Stomach (tissue), 9 donors: ENCODE measurements around the gene MAML1. TPM values are rescaled to one million over a fixed set of nuclear protein-coding genes. Genes with fewer than 3 reads are reported as not detected.

Source experiments
- DNase-seq, 2 donors: peaks; one replicate each; pipeline versions ENCODE4 v3.0.0 to v3.0.0-alpha.2; 2013 to 2019
- H3K27ac ChIP-seq, 5 donors: fragments of 200-600 bp in 4 of 5; sonication (generic) in 4 of 5; one replicate each; pipeline ENCODE4 v1.5.1; 2013 to 2019; ENCODE audit warnings: mild to moderate bottlenecking in 1 of 5, moderate library complexity in 1 of 5
- H3K27me3 ChIP-seq, 3 donors: fragments of 200-600 bp; sonication (generic); one replicate each; pipeline ENCODE4 v1.5.1; 2017 to 2019; ENCODE audit warnings: mixed run types in 1 of 3
- H3K36me3 ChIP-seq, 4 donors: fragments of 200-600 bp; sonication (generic); 1 replicate in 3 of 4; 2 replicates in 1 of 4; pipeline ENCODE4 v1.5.1; 2016 to 2019
- H3K4me1 ChIP-seq, 4 donors: fragments of 200-600 bp; sonication (generic); one replicate each; pipeline ENCODE4 v1.5.1; 2016 to 2019
- H3K4me3 ChIP-seq, 4 donors: fragments of 200-600 bp; sonication (generic) in 3 of 4; one replicate each; pipeline ENCODE4 v1.5.1; 2016 to 2019; ENCODE audit warnings: mild to moderate bottlenecking in 1 of 4
- H3K9me3 ChIP-seq, 4 donors: fragments of 200-600 bp; sonication (generic); one replicate each; pipeline ENCODE4 v1.5.1; 2016 to 2019
- EP300 ChIP-seq: sonication (generic); formaldehyde crosslinking; IDR thresholded peaks from one replicate; pipeline ENCODE4 v1.6.1; 2017; ENCODE audit warnings: antibody characterized with exemption
- POLR2A ChIP-seq, 4 donors: fragments of 450-650 bp; IDR thresholded peaks; one replicate each; pipeline ENCODE4 v1.6.1; 2016; ENCODE audit warnings: antibody characterized with exemption in 4 of 4, control low read depth in 2 of 4, mild to moderate bottlenecking in 1 of 4, moderate library complexity in 1 of 4
- POLR2AphosphoS5 ChIP-seq, 3 donors: sonication (generic); formaldehyde crosslinking; IDR thresholded peaks; one replicate each; pipeline ENCODE4 v1.6.1; 2016; ENCODE audit warnings: antibody characterized with exemption in 3 of 3
- WGBS, 5 donors: extraction: QIAGEN DNeasy Blood & Tissue Kit in 3 of 5; methylation state at CpG; one replicate each; pipeline versions ENCODE4 v1.1.5 to v1.1.7; 2013 to 2018; 5-methylcytosine and 5-hydroxymethylcytosine counted together
- intact Hi-C: fragments of 100-400 bp; cut with DNase I; formaldehyde crosslinking; loops from one replicate; pipeline ENCODE4 v1.15.1; 2023; ENCODE audit warnings: low total_unique reads
- polyA plus RNA-seq, 3 donors: library from polyadenylated mRNA; stranded (reverse); fragments of 200-250 nt; gene quantifications; one replicate each; pipeline ENCODE4 v1.2.3, GENCODE V29; 2013
- total RNA-seq, 5 donors: library from RNA; depleted of rRNA; stranded (reverse); fragments of >200 nt; gene quantifications; one replicate each; pipeline versions ENCODE4 v1.1.0 to v1.2.3, GENCODE V29; 2014 to 2016
- TF ChIP-seq, protein P1 (sequence below), 7 experiments: fragments of 450-650 bp in 4 of 7; fragments of 200-600 bp in 3 of 7; sonication (generic) in 3 of 7; IDR thresholded peaks; one replicate each; pipeline ENCODE4 v1.5.1; 2016 to 2019; ENCODE audit warnings: antibody characterized with exemption in 7 of 7, control low read depth in 2 of 7, mild to moderate bottlenecking in 1 of 7
- donor health status: healthy with polysubstance abuse.
- donor health status: Bipolar disorder and iron deficiency.
- donor health status: healthy.

Gene MAML1
- total and polyA plus RNA-seq, 8 donors: 5.8 to 26.8 (median 12.2) TPM

DNA sequence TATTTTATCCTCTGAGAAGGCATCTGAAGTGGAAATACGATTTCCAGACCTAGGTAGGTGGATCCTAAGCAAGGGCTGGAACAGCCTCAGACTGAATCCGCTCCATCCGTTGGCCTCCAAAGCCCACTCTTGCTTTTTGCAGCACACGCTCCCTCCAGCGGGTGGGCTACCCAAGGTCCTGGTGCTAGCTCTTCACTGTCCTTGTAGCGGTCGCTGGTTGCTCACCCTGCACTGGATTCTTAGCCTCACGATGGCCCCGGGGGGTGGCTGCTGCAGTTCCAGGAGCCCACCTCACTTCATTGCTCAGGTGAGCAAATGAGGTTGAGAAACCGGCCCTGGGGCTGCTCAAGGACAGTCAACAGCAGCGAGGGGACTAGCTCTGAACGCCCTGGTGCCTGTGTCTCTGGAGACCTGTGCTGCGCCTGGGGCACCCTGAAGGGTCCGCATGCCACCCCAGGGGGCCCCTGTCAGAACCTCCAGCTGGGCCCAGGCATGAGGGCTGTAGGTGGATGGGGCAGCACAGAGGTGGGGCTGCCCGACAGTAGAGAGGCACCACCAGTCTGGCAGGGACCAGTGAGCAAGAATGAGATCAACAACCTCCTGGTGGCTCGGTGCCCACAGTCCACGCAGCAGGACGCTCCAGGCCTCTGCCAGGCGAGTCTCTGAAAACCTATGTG, 69.7 kb downstream of the MAML1 start:
- Histone ChIP-seq H3K4me3 (no peak overlapping the region), H3K9me3 (no peaks in the 10 kb centered on the region), H3K36me3 (peaks cover 42 to 52% (median 46%) of the 10 kb centered on the region in 4 donors), H3K27ac (peak overlapping the region in 2 of 5 donors; percentile 6 to 94), H3K27me3 (no peaks in the 10 kb centered on the region), H3K4me1 (peaks cover 46 to 56% (median 49%) of the 10 kb centered on the region in 4 donors)
- intact Hi-C loops: no loop called here
- DNase-seq: peak in 1 of 2 donors; percentile 19
- TF ChIP-seq EP300 (no peak), POLR2A (IDR thresholded peaks at IDR 0.05) (no peak)
- TF ChIP-seq, protein P1, sequence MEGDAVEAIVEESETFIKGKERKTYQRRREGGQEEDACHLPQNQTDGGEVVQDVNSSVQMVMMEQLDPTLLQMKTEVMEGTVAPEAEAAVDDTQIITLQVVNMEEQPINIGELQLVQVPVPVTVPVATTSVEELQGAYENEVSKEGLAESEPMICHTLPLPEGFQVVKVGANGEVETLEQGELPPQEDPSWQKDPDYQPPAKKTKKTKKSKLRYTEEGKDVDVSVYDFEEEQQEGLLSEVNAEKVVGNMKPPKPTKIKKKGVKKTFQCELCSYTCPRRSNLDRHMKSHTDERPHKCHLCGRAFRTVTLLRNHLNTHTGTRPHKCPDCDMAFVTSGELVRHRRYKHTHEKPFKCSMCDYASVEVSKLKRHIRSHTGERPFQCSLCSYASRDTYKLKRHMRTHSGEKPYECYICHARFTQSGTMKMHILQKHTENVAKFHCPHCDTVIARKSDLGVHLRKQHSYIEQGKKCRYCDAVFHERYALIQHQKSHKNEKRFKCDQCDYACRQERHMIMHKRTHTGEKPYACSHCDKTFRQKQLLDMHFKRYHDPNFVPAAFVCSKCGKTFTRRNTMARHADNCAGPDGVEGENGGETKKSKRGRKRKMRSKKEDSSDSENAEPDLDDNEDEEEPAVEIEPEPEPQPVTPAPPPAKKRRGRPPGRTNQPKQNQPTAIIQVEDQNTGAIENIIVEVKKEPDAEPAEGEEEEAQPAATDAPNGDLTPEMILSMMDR (IDR thresholded peaks at IDR 0.05): no peak
- 71 to 86% (median 81%) methylated on average over 13 to 19 of the region's 19 CpGs for WGBS, 5 donors

DNA sequence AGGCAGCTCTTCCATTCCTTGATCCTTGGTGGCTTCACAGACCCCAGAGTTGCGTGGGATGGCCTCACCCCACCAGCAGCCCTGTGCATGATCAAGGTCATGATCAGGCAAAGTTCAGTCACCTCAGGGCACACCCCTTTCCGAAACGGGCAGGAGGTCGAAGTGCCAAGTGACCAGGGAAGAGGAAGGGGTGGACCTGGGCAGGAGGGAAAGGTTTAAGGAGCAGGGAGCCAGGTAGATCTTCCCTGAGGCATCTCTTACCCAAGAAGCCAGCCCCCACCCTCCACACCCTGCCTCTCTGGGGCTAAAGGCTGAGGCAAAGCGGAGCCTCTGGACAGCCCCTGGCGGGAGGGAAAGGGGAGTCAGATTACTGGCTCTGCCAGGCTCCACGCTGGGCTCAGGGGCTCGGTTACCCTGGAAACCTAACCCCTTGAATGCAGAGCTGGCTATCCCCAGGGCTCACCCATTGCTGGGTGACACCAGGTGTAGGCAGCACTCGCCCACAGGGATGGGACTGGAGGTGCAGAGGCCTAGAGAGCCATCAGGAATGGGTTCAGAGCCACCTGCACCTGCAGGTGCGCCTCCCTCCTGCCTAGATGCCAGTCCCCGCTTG, 70.4 kb downstream of the MAML1 start:
- H3K36me3 ChIP-seq: peaks cover 35 to 45% (median 39%) of the 10 kb centered on the region in 4 donors
- no peaks in the 10 kb centered on the region for H3K27me3 ChIP-seq
- H3K27ac ChIP-seq: peak overlapping the region in 4 of 5 donors; percentile 0 to 99 (median 94)
- peak overlapping the region in 1 of 4 donors; percentile 4 for H3K4me3 ChIP-seq
- TF ChIP-seq POLR2AphosphoS5 (IDR thresholded peaks at IDR 0.05) (no peak), EP300 (no peak), POLR2A (IDR thresholded peaks at IDR 0.05) (no peak)
- TF ChIP-seq, protein P1 (IDR thresholded peaks at IDR 0.05): no peak
- H3K9me3 ChIP-seq: no peaks in the 10 kb centered on the region
- peaks cover 53 to 57% (median 56%) of the 10 kb centered on the region in 4 donors for H3K4me1 ChIP-seq
- 53 to 65% (median 58%) methylated on average over 7 to 11 of the region's 11 CpGs for WGBS, 5 donors
- intact Hi-C loops: no loop called here
- peak in 1 of 2 donors; percentile 28 for DNase-seq

DNA sequence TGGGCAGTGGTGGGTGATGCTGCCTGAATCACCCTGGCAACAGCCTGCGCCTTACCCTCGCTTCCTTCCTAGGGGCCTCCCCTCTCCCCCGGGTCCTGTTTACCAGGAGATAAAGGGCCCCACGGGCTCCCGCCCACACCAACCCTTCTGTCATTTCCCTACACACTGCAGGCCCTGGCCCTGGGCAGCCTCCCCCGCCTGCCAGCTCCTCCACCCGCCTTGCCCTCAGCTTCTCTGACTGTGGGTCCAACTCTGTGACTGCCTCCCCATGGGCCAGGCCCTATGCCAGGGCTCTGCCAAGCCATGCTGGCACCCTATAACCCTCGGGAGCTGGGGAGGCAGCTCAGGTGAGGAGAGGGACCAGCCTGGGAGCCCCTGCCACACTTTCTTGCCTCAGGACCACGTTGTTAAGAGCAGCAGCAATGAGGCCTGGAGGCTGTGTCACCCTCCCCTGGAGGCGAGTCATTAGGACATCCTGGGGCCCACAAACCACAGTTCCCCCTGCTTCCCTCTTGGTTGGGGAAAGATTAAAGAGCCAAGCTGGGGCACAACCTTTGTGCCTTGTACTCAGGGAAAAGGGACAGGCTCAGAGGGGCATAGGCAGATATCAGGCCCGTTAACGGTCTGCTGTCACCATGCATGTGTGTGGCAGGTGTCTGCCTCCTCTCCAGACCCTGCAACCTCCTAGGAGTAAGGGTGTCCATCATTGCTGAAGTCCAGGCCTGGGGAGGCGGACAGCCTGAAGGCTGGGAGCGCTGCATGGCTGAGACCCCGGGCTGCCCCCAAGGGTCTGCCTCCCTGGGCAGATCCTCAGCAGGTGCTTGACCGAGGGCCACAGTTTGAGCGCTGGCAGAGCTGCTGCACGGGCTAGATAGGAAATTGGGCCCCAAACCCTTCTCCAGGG, 71.3 kb downstream of the MAML1 start:
- intact Hi-C loops: no loop called here
- H3K36me3 ChIP-seq: peaks cover 26 to 36% (median 31%) of the 10 kb centered on the region in 4 donors
- peak overlapping the region in 2 of 4 donors; percentile 92 to 93 for H3K4me3 ChIP-seq
- H3K27me3 ChIP-seq: no peaks in the 10 kb centered on the region
- WGBS, 5 donors: 44 to 57% (median 53%) methylated on average over 17 to 18 of the region's 18 CpGs
- no peaks in the 10 kb centered on the region for H3K9me3 ChIP-seq
- H3K27ac ChIP-seq: peak overlapping the region in 3 of 5 donors; percentile 94 to 99 (median 95)
- peak in 1 of 2 donors; percentile 62 for DNase-seq
- no peak for TF ChIP-seq POLR2A (IDR thresholded peaks at IDR 0.05)
- TF ChIP-seq, protein P1 (IDR thresholded peaks at IDR 0.05): no peak
- no peak for TF ChIP-seq EP300
- TF ChIP-seq POLR2AphosphoS5 (IDR thresholded peaks at IDR 0.05): no peak
- peaks cover 54 to 65% (median 63%) of the 10 kb centered on the region in 4 donors for H3K4me1 ChIP-seq

DNA sequence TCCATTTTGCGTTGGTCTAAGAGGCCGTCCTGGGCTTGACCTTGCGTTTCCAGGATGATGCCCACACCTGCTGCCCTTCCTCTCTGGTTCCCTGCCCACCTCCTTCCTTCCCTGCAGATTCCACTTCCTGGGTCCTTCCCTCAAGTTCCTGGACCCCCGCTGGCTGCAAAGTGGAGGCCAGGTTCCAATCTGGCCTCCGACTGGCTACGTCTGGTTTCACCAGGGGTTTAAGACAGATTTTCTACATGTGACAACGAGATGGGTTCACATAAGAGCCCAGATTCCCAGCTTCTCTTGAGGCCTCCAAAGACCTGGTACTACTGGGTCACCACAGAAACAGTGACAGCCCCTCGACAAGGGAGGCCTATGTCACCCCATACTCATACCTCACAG, 71.9 kb downstream of the MAML1 start:
- intact Hi-C loops: no loop called here
- WGBS, 5 donors: 74 to 83% (median 80%) methylated on average over 8 of the region's 8 CpGs
- peak in 1 of 2 donors; percentile 9 for DNase-seq
- TF ChIP-seq, protein P1 (IDR thresholded peaks at IDR 0.05): no peak
- TF ChIP-seq EP300 (no peak), POLR2AphosphoS5 (IDR thresholded peaks at IDR 0.05) (no peak), POLR2A (IDR thresholded peaks at IDR 0.05) (no peak)
- Histone ChIP-seq H3K4me1 (peaks cover 54 to 65% (median 63%) of the 10 kb centered on the region in 4 donors), H3K27me3 (no peaks in the 10 kb centered on the region), H3K36me3 (peaks cover 20 to 30% (median 24%) of the 10 kb centered on the region in 4 donors), H3K9me3 (no peaks in the 10 kb centered on the region), H3K4me3 (peak overlapping the region in 3 of 4 donors; percentile 92 to 96 (median 93)), H3K27ac (peak overlapping the region; percentile 94 to 99 (median 95))
